Peyer's patch (tissue), 4 donors: ENCODE data around the gene ZDHHC19. TPM values are rescaled to one million over a fixed set of nuclear protein-coding genes. Genes with fewer than 3 reads are reported as not detected.
A peak's percentile ranks its signal among the peaks of the same experiment; 100 is the strongest.
"Not testable (repeated sequence)": the region's sequence is repeated elsewhere in the genome, so short reads cannot be mapped to it uniquely, and the experiment has no call there.

Experiments used
- DNase-seq, 3 donors: peaks; one replicate each; pipeline ENCODE4 v3.0.0-alpha.2; 2017 to 2019
- H3K27ac ChIP-seq, 4 donors: fragments of 200-600 bp; sonication (generic); one replicate each; pipeline ENCODE4 v1.5.1; 2016 to 2019
- H3K27me3 ChIP-seq, 2 donors: fragments of 200-600 bp; sonication (generic); one replicate each; pipeline ENCODE4 v1.5.1; 2019
- H3K36me3 ChIP-seq, 3 donors: fragments of 200-600 bp; sonication (generic); one replicate each; pipeline ENCODE4 v1.5.1; 2016 to 2019
- H3K4me1 ChIP-seq, 4 donors: fragments of 200-600 bp; sonication (generic); one replicate each; pipeline ENCODE4 v1.5.1; 2016 to 2019
- H3K4me3 ChIP-seq, 4 donors: fragments of 200-600 bp; sonication (generic); 1 replicate in 3 of 4; 2 replicates in 1 of 4; pipeline ENCODE4 v1.5.1; 2016 to 2019; ENCODE audit warnings: mild to moderate bottlenecking in 1 of 4
- H3K9me3 ChIP-seq, 4 donors: fragments of 200-600 bp; sonication (generic); one replicate each; pipeline ENCODE4 v1.5.1; 2016 to 2019; ENCODE audit warnings: mild to moderate bottlenecking in 1 of 4
- CTCF ChIP-seq, 6 experiments: fragments of 450-650 bp in 4 of 6; fragments of 200-600 bp in 2 of 6; sonication (generic) in 1 of 6; IDR thresholded peaks; one replicate each; pipeline ENCODE4 v1.5.1; 2017 to 2019; ENCODE audit warnings: antibody characterized with exemption in 6 of 6, mild to moderate bottlenecking in 3 of 6, moderate library complexity in 1 of 6
- POLR2A ChIP-seq, 2 donors: fragments of 450-650 bp; IDR thresholded peaks; one replicate each; pipeline ENCODE4 v1.5.1; 2017; ENCODE audit warnings: antibody characterized with exemption in 2 of 2, mild to moderate bottlenecking in 2 of 2, moderate library complexity in 2 of 2
- total RNA-seq, 4 donors: library from RNA; depleted of rRNA; stranded (reverse); fragments of >200 nt; gene quantifications; one replicate each; pipeline ENCODE4 v1.1.0, GENCODE V29; 2016

Gene ZDHHC19
- total RNA-seq, 4 donors from 2014 or later = not detected

GRCh38 chr3:196189566-196190347, 21.4 kb downstream of the ZDHHC19 start:
- DNase-seq = no peak
- H3K27ac ChIP-seq = peak overlapping the region in 1 of 4 donors; percentile 48
- H3K9me3 ChIP-seq = no peaks in the 10 kb centered on the region
- no peak overlapping the region for H3K4me3 ChIP-seq
- no peaks in the 10 kb centered on the region for H3K36me3 ChIP-seq
- TF ChIP-seq POLR2A (IDR thresholded peaks at IDR 0.05) (no peak), CTCF (IDR thresholded peaks at IDR 0.05) (no peak)
- no peaks in the 10 kb centered on the region for H3K27me3 ChIP-seq
- peaks cover 15 to 34% (median 23%) of the 10 kb centered on the region in 4 donors for H3K4me1 ChIP-seq

- TF ChIP-seq CTCF (IDR thresholded peaks at IDR 0.05) (no peak), POLR2A (IDR thresholded peaks at IDR 0.05) (no peak)
- H3K4me1 ChIP-seq = peaks cover 0 to 24% (median 8%) of the 10 kb centered on the region in 4 donors
- peak overlapping the region; percentile 22 to 73 (median 38) for H3K27ac ChIP-seq
- DNase-seq = peak in 2 of 3 donors; percentile 62 to 80
- no peaks in the 10 kb centered on the region for H3K27me3 ChIP-seq
- H3K36me3 ChIP-seq = no peaks in the 10 kb centered on the region
- H3K9me3 ChIP-seq = no peaks in the 10 kb centered on the region
- H3K4me3 ChIP-seq = peak overlapping the region in 1 of 4 donors; percentile 23
Measured at GRCh38 chr3:196186651-196187573, 24.3 kb downstream of the ZDHHC19 start.

- H3K4me1 ChIP-seq = peaks cover 2 to 36% (median 11%) of the 10 kb centered on the region in 4 donors
- no peak for DNase-seq
- no peak overlapping the region for H3K4me3 ChIP-seq
- no peaks in the 10 kb centered on the region for H3K9me3 ChIP-seq
- H3K36me3 ChIP-seq = no peaks in the 10 kb centered on the region
- H3K27me3 ChIP-seq = no peaks in the 10 kb centered on the region
- TF ChIP-seq POLR2A (IDR thresholded peaks at IDR 0.05) (no peak), CTCF (IDR thresholded peaks at IDR 0.05) (no peak)
- H3K27ac ChIP-seq = no peak overlapping the region
Measured at GRCh38 chr3:196184881-196185280, 26.3 kb downstream of the ZDHHC19 start.

- peak overlapping the region in 3 of 4 donors; percentile 9 to 87 (median 71) for H3K27ac ChIP-seq
- H3K27me3 ChIP-seq, H3K36me3 ChIP-seq, H3K4me3 ChIP-seq, H3K9me3 ChIP-seq, DNase-seq: not testable (repeated sequence)
- peaks cover 4 to 42% (median 16%) of the 10 kb centered on the region in 4 donors for H3K4me1 ChIP-seq
Measured at GRCh38 chr3:196184169-196184432, 27.1 kb downstream of the ZDHHC19 start.

GRCh38 chr3:196181127-196181546, 30.1 kb downstream of the ZDHHC19 start:
- Histone ChIP-seq H3K4me3 (no peak overlapping the region), H3K4me1 (peaks cover 4 to 37% (median 21%) of the 10 kb centered on the region in 4 donors), H3K27ac (peak overlapping the region in 3 of 4 donors; percentile 2 to 40 (median 16)), H3K27me3 (no peaks in the 10 kb centered on the region), H3K36me3 (no peaks in the 10 kb centered on the region), H3K9me3 (no peaks in the 10 kb centered on the region)
- DNase-seq = no peak
- TF ChIP-seq POLR2A (IDR thresholded peaks at IDR 0.05) = no peak
- TF ChIP-seq CTCF (IDR thresholded peaks at IDR 0.05) = no peak

GRCh38 chr3:196180346-196180745, 30.9 kb downstream of the ZDHHC19 start:
- TF ChIP-seq CTCF (IDR thresholded peaks at IDR 0.05) (no peak), POLR2A (IDR thresholded peaks at IDR 0.05) (no peak)
- peaks cover 4 to 37% (median 21%) of the 10 kb centered on the region in 4 donors for H3K4me1 ChIP-seq

More at GRCh38 chr3:196180346-196180745, 30.9 kb downstream of the ZDHHC19 start:
- Histone ChIP-seq H3K27me3 (no peaks in the 10 kb centered on the region), H3K27ac (peak overlapping the region; percentile 76 to 89 (median 78)), H3K36me3 (no peaks in the 10 kb centered on the region), H3K9me3 (no peaks in the 10 kb centered on the region), H3K4me3 (peak overlapping the region in 1 of 4 donors; percentile 16)
- no peak for DNase-seq
